CD4-positive, alpha-beta T cell treated with Interleukin-15 for 1 hour (primary cell): ENCODE data around the gene ATG10.
"Not testable (repeated sequence)": the region's sequence is repeated elsewhere in the genome, so short reads cannot be mapped to it uniquely, and the experiment has no call there.

Experiments used
- DNase-seq: peaks from one replicate; pipeline ENCODE4 v3.0.0-alpha.2; 2020

ATG10 gene

DNA sequence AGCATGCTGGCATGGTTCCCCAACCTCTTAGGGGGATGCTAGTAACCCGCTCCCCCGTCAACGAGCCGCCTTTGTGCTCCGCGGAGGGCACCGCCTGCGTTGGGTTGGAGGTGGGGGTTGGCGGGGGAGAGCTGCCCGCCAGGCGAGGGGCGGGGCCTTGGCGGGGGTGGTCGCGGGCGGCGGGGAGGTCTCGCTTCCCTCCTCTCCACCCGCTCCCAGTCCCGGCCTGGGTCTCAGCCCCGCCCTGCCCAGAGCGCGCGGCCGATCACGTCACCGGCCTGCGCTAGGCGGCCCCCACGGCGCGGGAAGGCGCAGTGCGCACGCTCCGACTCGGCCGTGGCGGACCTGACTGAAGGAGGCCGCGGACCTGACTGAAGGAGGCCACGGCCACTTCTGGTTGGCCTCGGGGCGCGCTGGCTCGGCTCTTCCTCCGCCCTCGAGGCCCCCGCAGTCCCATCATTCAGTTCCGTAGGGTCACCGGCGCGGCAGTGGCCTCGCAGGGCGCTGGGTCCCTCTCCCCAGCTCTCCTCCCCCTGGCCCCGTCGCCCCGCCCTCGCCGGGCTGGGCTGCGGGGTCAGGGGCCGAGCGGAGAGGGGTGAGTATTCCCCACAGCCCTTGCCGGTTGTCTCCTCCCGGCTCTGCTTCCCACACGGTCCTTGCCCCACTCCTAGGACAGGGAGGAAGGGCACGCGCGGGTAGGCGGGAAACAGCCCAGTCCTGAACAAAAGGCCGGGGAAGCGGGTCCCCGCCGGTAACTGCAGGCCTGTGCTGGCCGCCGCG, at the start of gene ATG10:
ATG10 (plus strand) TSS at position 312 of the 780 bp plus-strand sequence. CDS start 15,548 bp downstream, outside the sequence.
- peak; percentile 92 for DNase-seq

DNA sequence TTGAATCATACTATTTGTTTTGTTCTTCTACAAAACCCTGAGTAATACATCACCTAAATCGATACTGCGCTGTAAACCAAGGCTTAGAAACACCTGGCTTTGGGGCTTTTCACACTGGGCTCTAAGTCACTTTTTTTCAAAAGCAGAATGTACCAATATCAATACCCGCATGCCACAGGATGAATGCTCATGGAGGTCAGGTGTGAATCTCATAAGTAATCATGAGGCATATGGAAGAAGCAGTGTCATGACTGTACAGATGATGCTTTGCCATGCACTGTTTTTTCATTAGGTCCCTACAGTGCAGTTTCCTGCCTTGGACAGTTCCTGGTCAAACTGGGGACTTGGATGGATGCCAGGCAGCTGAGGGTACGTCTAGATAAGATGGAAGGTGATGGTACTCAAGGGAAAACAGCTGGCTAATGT, 49.0 kb upstream of the ATG10 start:
- DNase-seq, result no peak

DNA sequence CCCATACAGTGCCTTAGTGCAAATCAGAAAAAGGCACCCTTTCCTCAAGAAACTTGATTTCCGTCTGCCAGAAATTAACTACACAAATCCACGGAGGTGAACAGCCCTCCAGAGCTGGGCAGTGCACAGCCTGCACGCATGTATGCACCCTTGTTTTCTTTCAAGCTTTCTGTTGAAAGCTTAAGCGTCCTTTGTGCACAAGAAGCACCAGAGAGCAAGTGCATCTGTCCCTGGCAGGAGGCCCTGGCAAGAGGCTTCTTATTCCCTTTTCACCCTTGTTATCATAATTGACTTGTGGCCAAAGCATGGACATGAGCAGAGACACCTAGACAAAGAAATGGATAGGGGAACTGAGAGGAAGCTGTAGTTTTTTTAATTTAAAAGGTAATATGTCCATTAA, 47.4 kb upstream of the ATG10 start:
- DNase-seq, result no peak

DNA sequence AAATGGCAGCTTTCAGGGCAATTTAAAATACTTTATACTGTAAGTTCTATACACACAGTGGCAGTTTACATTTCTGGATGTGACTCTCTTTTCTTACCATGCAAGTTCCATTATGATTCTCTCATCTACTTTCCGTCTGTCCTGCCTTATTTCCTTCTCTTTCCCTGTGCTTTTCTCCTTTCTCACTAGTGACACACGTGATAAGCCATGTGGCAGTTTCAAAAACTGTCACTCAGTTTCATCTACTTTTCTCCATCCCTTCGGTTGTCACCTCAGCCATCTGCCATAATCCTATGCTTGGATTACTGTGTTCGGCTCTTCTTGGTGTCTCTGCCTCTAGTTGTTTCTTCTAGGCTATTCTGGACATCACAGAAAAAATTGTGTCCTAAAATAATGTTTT, 46.8 kb upstream of the ATG10 start:
- no peak for DNase-seq

DNA sequence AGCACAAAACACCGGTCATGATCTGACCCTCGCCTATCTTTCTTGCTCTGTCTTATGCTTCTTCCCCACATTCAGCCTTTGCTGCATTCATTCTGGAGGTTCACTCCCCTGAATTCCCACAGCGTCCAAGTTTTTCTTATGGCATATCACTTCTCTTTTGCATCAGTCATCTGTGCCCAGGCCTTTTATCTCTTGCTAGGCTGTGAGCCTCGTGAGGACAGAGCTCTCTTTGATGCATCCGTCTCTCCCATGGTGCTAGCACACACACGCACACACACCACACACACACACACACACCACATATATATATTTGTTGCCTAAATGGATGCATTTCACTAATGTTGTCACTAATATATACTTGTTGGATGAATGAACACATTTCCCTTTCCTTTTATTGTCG, 45.8 kb upstream of the ATG10 start:
- no peak for DNase-seq

DNA sequence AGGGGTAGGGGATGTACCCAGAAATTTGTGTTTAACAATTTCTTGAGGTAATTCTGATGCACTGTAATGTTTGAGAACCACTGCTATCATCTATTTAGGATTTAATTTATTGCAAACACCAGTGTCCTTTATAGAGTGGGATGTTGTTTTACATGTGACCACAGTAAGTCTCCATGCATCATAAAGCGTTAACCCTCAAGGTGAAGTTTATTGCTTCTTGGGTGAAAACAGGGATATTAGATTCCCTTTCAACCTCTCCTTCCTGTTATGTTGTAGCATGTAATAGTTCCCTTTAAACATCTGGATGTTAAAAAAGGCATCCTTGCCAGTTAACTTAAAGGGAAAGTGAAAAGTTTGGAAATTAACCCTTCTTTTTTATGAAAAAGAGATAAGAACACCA, 35.8 kb upstream of the ATG10 start:
- no peak for DNase-seq

DNA sequence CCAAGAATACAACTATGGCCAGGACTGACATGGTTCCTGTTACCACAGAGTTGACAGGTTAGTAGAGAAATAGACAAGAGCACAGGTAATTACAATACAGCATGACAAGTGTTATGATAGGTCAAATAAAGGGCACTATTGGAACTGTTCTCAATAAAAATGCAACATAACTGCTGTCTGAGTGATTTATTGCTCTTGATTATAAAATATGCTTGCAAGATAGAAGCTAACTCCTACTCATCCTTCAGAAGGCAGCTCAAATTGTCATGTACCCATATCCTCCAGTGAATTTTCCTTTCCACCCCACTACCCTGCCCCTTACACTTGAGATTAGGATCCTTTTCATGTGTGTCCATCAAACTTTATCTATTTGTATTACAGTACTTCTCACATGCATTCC, 35.1 kb upstream of the ATG10 start:
- DNase-seq, result no peak

DNA sequence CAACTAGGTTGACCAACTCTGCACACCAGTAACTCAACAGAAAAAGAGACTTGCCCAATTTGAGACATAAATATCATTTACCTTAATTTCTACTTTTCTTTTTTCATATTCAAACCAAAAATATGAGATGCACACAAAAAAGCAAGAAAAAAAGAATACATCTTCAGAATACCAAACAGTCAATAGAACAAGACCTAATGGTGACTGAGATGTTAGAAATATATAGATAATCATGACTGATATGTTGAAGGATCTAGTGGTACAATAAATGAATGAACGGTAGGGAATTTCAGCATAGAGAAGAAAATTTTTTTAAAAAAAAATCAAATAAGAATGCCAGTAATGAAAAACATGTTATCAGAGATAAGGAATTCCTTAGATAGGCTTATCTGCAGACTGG, 29.1 kb upstream of the ATG10 start:
- DNase-seq, result no peak

DNA sequence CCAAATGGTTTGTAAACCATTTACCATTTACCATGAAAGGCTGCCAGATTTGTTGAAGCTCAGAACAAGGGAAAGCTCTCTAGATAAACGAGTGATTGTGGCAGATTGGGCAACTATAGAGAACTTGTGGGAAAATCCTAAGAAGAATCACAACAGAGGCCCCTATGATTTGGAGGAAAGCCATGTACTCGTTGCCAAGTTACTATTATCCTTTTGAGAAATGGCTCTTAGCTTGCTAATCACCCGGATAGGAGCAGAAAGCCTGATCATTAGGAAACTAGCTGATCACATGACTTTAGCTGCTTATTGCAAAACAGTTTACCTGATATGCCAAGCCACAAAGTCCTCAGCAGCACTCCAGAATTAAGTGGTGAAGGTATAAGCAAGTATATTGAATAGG, 23.5 kb upstream of the ATG10 start:
- no peak for DNase-seq

DNA sequence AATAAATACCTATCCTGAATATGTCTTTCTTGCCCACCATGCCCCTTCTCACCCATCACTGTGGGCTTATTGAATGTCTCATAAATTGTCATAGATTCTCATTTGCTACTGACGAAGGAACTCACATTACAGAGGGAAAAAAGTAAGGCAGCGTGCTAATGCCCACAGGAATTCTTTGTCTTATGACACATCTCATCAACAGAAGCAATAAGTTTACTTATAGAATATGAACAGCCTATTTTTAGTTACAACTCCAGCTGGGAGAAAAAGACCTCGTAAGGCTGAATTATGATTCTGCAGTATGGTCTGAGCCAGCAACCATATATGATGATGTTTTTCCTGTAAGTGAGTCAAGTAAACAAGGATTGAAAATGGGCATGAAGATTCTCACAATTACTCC, 22.4 kb upstream of the ATG10 start:
- DNase-seq, result no peak

DNA sequence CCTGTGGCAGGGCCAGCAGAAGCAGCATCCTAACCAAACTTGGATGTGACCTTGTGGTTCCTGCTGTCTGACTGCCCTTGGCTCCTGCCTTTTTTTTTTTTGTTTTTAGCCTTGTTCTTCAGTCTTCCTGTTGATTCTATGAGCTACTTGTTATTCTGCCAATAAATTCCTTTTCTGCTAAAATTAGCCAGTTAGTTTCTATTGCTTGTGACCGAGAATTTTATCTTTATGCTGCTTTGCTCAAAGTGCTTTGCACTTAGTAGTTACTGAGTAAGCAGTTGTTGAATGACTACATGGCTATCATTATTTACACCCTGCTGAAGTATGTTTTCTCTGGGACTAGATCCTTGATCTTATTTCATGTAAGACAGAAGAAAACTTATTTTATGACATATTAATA, 20.8 kb upstream of the ATG10 start:
- DNase-seq, result no peak

DNA sequence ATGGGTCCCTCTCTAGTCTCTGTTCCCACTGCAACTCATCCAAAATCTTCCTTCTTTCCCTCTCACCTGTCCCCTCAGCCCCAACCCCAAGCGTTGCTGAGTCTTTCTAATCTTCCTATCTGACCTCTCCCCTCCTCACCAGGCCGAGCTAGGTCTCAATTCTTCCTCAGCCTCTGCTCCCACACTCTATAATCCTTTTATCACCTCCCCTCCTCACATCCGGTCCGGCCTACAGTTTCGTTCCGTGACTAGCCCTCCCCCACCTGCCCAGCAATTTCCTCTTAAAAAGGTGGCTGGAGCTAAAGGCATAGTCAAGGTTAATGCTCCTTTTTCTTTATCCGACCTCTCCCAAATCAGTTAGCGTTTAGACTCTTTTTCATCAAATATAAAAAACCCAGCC, 17.0 kb upstream of the ATG10 start:
- not testable (repeated sequence) for DNase-seq

DNA sequence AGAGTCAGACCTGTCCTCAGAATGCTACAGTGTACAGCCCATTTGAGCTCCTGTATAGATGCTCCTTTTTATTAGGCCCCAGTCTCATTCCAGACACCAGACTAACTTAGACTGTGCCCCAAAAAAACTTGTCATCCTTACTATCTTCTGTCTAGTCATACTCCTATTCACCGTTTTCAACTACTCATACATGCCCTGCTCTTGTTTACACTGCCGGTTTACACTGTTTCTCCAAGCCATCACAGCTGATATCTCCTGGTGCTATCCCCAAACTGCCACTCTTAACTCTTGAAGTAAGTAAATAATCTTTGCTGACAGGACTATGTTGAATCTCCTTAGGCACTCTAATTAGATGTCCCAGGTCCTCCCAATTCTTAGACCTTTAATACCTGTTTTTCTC, 13.7 kb upstream of the ATG10 start:
- not testable (repeated sequence) for DNase-seq

DNA sequence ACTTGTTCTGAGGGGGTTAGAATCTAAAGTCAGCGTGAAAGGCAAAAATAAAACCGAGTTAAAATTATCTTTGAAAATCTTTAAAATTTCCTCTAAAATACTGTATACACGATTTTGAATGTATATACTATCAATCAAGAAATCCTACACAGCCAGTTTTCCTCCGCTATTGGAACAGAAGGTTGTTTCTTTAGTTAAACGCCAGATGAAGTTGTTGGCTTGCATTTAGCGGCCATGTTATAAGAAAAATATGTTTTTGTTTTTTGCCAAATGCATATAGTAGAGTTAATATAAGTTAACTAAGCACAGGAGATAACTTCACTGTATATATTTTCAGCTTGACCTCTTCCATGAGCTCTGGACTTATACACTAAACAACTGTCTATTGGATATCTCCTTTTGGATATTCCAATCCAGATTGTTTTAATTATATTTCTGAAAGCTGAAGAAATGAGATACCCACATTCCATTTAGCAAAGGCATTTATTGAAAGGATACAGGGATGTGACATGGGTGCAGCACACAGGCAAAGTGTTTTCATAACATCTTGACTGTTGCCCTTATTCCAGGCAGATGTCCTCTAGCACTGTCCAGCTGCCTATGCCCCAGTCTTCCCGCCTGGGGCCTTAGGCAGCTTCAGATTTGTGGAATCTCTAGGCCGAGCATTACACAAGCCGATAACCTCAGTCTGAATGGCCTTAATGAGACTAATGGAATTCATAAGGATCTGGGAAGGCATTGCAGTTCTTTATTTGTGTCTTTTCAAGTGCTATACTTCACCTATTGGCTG, 10.0 kb upstream of the ATG10 start:
- no peak for DNase-seq

DNA sequence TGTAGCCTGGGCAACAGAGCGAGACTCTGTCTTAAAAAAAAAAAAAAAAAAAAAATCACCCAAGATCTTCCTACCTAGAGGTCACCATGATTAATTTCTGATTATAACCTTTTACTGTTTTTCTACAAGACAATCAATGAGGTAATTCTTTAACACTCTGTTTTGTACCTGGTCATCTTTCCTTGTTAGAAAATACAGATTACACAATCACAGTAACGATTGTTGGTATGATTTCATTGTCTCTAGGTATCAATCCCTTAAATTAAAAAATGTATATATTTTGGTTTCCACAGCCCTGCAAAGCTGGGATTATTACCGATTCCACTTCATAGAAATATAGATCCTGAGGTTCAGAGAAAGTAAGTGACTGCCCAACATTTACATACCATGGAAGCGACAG, 8.3 kb upstream of the ATG10 start:
- no peak for DNase-seq

DNA sequence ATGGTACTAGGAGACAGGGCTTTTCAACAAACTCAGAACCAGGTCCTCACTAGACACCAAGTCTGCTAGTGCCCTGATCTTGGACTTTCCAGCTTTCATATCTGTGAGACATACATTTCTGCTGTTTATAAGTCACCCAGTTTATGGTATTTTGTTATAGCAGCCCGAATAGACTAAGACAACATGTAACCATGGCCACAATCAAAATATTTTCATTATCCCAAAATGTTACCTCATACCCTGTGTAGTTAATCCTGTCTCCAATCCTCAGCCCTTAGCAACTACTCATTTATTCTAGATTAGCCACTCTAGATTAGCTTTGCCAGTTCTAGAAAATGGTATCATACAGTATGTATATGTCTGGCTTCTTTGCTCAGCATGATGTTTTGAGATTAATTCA, 6.3 kb upstream of the ATG10 start:
- DNase-seq, result no peak

DNA sequence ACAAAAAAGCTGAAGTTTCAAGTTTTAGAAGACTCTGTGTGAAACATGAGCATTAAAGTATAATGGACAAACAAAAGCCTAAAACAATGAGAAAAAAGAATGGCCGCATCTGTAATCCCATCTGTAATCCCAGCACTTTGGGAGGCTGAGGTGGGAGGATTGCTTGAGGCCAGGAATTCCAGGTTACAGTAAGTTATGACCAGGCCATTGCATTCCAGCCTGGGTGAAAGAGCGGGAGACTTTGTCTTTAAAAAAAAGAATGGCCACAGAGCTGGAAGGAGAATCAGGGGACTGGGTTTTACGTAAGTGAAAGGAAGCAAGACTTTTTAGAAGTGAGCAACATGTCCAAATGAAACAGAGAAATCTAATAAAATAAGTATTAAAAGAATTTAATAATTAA, 2.6 kb upstream of the ATG10 start:
- no peak for DNase-seq

DNA sequence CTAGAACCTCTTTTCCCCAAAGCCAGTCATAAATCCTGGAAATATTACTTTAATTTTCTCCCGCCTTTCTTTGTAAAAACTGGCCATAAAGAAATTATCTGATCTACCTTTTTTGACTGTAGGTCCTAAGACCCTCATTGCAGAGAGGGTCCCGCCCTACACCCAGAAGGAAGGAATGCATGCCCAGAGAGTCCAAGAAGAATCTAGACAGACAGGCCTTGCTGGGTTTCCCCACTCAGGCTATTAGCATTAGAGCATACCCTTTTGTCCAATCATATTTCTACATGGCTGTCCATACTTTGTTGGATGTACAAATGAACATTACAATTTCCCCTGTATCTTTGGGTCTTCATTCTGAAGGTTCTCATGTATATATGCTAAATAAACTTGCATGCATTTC, 1.9 kb upstream of the ATG10 start:
- DNase-seq, result no peak

DNA sequence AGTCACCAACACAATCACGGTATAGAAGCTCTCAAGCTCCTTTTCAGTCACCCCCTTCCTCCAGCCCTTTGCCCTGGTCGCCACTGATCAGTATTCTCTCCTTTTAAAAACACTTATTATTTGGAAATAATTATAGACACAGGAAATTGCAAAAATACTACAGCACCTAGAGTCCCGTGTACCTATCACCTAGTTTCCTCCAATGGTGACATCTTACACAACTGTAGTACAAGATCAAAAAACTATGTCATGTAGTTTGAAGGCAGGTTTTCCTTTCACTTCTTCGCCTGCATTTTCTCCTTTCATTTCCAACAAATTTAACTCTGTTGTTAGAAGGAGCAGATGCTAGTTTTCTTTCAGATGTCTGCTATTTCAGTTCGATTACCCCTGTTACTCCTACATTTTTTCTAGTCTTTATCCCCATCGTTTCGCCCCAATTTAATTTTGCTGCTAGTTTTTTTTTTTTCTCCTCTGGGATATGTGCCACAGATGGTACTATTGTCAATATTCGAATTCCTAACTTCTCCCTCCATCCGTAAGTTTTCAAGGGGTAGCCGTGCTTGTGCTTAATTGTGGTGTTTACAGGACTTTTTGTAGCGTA, 612 bp upstream of the ATG10 start:
- no peak for DNase-seq

DNA sequence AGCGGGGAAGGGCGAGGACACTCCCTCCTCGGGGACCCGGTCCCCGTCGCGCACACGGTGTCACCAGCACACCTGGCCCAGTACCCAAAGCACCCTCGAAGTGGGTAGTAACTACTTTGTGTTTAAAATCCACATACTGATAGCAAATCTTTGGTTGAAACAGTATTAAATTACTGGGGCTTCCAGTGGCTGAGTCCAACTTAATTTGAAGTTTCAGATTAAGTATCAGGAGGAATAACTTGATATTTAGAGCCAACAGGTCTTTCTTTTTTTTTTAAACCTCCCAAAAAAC, 615 bp downstream of the ATG10 start:
- no peak for DNase-seq

DNA sequence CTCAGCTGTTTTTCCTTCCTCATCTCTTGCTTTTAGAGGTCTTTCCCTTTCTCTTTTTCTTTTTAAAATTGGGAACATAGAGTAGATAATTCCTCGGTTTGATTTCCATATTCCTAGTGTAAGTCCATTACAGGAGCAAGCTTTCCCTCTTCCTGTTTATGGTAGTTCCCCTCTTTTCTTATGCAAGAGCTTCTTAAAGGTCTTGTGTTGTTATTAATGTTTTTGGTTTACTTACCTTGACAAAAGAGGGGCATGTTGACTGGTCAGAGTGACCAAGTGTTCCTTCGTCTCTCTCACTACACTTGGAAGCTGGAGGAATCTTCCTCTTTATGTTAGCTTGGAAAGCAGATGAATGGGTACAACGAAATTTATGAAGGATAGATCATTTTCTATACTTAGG, 8.3 kb downstream of the ATG10 start:
- DNase-seq, result no peak

DNA sequence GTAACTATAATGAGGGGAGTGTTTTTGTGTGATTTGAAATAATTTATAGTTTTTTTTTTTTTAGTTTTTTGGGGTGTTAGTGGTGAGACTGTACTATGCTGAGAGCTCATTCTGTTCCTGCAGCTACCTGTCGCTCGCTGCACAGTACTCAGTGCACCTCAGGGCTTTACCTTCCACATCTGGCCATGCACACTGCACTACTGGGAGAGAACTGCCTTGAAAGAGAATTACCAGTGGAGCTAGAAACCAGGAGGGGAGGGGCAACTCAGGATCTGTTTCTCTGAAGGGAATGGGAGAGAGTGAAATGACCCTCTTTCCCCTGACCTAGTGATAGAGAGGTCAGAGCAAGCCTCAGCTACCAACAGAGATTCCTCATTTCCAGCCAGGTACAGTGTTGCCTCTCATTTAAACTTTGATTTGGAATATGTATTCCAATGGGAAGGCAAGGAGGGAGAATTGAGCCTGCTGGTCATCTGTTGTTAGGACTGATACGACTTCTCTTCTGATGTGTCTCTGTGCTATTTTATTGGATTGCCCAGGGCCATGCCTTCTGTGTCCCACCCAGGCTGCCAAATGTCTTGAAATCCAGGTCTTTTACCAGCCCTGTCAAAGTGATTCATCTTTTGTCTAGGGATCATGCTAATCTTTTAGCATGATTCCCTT, 8.9 kb downstream of the ATG10 start:
- DNase-seq, result no peak

DNA sequence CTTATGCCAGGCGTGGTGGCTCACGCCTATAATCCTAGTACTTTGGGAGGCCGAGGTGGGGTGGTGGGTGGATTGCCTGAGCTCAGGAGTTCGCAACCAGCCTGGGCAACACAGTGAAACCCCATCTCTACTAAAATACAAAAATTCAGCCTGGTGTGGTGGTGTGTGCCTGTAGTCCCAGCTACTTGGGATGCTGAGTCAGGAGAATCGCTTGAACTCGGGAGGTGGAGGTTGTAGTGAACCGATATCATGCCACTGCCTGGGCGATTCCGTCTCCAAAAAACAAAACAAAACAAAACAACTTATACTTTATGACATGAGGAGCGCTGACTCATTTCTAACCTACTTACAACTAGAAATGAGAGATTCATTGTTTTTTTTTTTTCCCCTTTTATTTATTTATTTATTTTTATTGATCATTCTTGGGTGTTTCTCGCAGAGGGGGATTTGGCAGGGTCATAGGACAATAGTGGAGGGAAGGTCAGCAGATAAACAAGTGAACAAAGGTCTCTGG, 10.4 kb downstream of the ATG10 start:
- DNase-seq, result not testable (repeated sequence)

DNA sequence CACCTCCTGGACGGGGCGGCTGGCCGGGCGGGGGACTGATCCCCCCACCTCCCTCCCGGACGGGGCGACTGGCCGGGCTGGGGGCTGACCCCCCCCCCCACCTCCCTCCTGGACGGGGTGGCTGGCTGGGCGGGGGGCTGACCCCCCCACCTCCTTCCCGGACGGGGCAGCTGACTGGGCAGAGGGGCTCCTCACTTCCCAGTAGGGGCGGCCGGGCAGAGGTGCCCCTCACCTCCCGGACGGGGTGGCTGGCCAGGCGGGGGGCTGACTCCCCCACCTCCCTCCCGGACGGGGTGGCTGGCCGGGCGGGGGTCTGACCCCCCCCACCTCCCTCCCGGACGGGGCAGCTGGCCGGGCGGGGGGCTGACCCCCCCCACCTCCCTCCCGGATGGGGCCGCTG, 11.3 kb downstream of the ATG10 start:
- not testable (repeated sequence) for DNase-seq
